PC-9 (cell line): ENCODE measurements around the gene JARID2.

Source experiments
- CTCF ChIP-seq: fragments of 200-600 bp; sonication (generic); conservative IDR thresholded peaks from 2 replicates; pipeline ENCODE4 v1.6.1; 2017; ENCODE audit warnings: mixed run types, antibody characterized with exemption, mild to moderate bottlenecking, moderate library complexity
- EZH2 ChIP-seq: fragments of 200-600 bp; sonication (generic); IDR thresholded peaks from 2 replicates; pipeline ENCODE4 v1.8.0; 2017; ENCODE audit warnings: antibody characterized with exemption, low read depth

GRCh38 chr6:15287670-15288375 lies 42.0 kb downstream of the JARID2 start:
- no peak for TF ChIP-seq EZH2
- no peak for TF ChIP-seq CTCF
